Measurements from ENCODE around the gene ZNF787.

Gene ZNF787

GRCh38 chr19:56084835-56085536, 36.1 kb downstream of the ZNF787 start:
- no peak for DNase-seq

DNA sequence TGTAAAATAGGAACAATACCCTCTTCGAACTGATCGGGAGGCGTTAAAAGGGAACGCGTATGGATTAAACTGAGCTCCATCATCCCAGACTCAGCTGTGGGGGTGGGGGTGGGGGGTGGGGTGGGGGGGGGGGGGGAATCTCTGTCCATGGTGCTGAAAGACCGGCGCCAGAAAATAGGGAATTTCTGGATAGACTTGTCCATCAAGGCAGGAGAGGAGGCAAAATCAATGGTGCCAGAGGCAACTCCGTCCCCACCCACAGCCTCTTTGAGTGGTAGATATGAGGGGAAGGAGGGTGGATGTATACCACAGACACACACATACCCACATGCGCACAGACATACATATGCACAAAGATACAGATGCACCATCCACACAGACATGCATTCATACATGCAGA, 37.4 kb downstream of the ZNF787 start:
- no peak for DNase-seq

DNA sequence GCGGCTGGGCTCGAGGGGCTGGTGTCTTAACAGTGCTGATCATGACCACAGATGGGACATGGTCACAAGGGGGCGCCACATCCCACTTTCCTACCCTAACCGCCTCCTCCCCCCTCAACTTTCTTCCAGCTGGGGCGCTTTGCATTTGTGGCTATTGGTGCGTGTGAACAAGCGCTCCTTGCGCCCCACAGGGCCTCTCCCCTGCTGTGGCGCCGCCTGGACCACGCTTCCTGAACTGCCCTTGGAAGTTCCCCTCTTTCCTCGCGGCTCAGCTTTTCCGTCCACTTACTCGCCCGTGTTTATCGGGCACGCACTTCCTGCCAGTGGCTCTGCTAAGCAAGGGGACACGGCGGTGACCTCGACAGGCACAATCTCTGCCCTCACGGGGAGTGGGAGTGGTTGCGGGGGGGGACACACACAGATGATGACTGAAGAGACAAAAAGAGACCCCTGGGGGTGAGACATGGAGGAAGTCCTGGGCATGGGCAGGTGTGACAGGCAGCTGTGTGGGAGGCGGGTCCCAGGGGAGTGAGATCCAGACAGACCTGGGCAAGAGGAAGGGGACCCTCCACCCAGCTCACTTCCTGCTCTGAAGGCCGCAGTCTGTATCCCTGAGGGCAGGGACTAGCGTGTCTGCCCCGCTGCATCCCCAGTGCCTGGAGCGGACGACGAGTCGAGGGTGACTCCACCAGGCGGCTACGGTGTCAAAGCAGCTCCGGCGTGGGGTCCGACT, 40.3 kb downstream of the ZNF787 start:
- peak; percentile 8 for DNase-seq

DNA sequence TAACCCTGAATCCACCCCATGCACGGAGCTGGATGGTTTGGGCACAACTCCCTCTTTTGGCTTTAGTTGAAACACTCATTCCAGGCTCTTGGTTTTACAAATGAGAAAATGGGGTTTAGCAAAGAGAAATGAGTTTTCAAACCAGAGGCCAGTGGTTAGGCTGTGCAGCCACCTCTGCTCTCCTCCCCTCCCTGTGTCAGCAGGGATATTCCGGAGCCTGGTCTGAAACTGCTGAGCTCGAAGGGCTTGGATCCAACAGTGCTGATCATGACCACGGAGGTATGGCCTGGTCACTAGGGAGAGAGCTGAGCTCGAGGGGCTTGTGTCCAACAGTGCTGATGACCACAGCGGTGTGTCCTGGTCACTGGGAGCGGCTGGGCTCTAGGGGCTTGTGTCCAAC, 41.5 kb downstream of the ZNF787 start:
- no peak for DNase-seq

DNA sequence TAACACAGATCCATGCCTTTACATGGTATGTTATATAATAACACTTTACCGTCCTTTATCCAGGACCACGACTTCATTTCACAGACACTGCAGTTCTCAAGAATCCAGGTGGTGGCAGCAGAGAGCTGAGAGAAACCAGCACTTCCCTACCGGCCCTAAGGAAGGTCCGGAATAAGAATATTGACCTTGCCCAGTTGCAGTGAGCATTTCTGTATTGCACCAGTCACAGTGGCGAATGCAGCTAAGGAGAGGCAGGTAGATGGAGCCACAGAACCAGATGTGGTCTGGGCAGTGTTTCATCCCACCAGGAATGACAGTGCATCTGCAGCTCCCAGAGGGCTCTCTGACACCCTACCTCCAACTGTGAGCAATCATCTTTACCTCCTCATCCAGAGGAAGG, 44.6 kb downstream of the ZNF787 start:
- peak; percentile 27 for DNase-seq

- DNase-seq: peak; percentile 3
These were observed 49.9 kb downstream of the ZNF787 start for GRCh38 chr19:56071151-56071550.

GRCh38 chr19:56069642-56070041, 51.5 kb downstream of the ZNF787 start:
- DNase-seq: no peak

DNA sequence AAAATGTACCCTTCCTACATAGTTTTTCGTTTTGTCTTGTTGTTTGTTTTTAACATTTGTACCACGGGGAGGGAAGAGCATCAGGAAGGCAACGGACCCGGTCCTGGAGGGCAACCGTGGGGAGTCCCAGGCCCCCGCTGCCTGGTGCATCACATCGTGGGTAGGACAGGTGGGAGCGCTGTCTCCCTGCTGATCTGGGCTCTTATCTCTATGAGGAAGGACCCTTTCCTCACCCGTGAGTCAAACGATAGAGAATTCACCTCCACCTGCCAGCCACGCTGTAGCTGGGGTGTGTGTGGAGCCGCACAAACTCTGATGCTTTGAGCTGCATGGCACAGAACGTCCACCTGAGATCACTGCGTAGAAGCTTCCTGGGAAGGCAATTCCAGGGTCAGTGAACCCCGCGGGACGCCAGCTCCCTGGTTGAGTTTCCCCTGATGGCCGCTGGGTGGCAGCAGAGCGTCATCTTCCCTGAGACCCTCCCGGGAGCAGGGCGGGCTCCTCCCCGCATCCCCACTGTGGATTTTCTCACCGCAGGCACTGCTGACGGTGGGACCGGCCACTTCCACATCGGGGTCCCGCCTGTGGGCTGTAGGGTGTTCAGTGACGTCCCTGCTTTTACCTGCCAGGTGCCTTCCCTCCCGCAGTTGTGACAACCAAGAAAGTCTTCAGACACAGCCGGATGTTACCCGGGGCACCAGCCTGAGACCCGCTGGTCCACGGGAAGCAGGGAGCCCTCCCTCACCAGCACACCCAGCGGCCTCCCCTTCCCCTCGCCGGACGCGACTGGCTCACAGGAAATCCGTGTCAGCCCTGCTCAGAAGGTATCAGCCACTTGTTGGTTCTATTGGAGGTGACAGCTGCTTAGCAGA, 54.7 kb downstream of the ZNF787 start:
- DNase-seq: peak; percentile 43

DNA sequence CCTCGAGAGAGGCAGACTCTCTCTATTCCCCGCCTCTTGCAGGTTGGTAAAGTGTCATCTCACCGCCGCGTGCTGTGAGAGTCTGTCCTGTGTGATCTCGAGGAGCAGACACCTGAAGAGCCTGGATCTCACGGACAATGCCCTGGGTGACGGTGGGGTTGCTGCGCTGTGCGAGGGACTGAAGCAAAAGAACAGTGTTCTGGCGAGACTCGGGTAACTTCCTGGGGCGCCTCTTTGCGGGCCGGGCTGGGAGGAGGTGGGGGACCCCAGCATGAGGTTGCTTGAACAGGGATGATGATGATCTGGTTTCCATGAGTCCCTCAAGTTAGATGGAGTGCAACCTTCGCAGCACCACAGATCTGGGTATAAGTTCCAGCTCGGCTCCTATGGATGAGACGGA, 67.5 kb downstream of the ZNF787 start:
- DNase-seq: no peak

Measured in NCI-H2171 treated with DMSO at 0.1 percent for 48 hours (cell line).